CD14-positive monocyte (primary cell): Measurements from ENCODE around the gene GPR25. TPM values are rescaled to one million over a fixed set of nuclear protein-coding genes. Genes with fewer than 3 reads are reported as not detected.

Experiments used
- DNase-seq, 3 donors: peaks; one replicate each; pipeline ENCODE4 v3.0.0-alpha.2; 2011 to 2022
- H2AFZ ChIP-seq: 2 replicates; pipeline ENCODE4 v1.6.0; 2012; ENCODE audit warnings: mild to moderate bottlenecking, low read depth, low read length, inconsistent platforms; ENCODE audit not compliant: insufficient read depth, poor library complexity, severe bottlenecking
- H3K27ac ChIP-seq, 2 donors: 1 replicate in 1 of 2; 2 replicates in 1 of 2; pipeline ENCODE4 v1.5.1; 2012 to 2013; ENCODE audit warnings: low read length in 2 of 2, control low read depth in 1 of 2, inconsistent platforms in 1 of 2, low read depth in 1 of 2, mild to moderate bottlenecking in 1 of 2
- H3K27me3 ChIP-seq, 2 donors: one replicate each; pipeline versions ENCODE4 v1.6.0 to v1.6.1; 2011 to 2013; ENCODE audit warnings: low read length in 2 of 2; ENCODE audit not compliant: control insufficient read depth in 2 of 2, insufficient read depth in 2 of 2
- H3K36me3 ChIP-seq, 2 donors: replicated peaks in 1 of 2; 1 replicate in 1 of 2; 2 replicates in 1 of 2; pipeline versions ENCODE4 v1.5.1 to v1.6.1; 2012 to 2013; ENCODE audit warnings: low read length in 2 of 2, control low read depth in 1 of 2, inconsistent platforms in 1 of 2, mild to moderate bottlenecking in 1 of 2; ENCODE audit not compliant: insufficient read depth in 2 of 2, control insufficient read depth in 1 of 2
- H3K4me1 ChIP-seq, 2 donors: 1 replicate in 1 of 2; 2 replicates in 1 of 2; pipeline versions ENCODE4 v1.5.1 to v1.6.1; 2012 to 2013; ENCODE audit warnings: low read length in 2 of 2, control low read depth in 1 of 2, inconsistent platforms in 1 of 2, mild to moderate bottlenecking in 1 of 2, moderate library complexity in 1 of 2; ENCODE audit not compliant: insufficient read depth in 2 of 2, control insufficient read depth in 1 of 2
- H3K4me2 ChIP-seq: replicated peaks from 2 replicates; pipeline ENCODE3; 2012; ENCODE audit warnings: low read length, moderate library complexity, mild to moderate bottlenecking; ENCODE audit not compliant: poor library complexity, severe bottlenecking; ENCODE audit errors: extremely low read depth
- H3K4me3 ChIP-seq, 3 experiments: fragments of 200-600 bp in 1 of 3; sonication (generic) in 1 of 3; replicated peaks in 1 of 3; 1 replicate in 2 of 3; 2 replicates in 1 of 3; pipeline ENCODE4 v1.5.1; 2011 to 2013; ENCODE audit warnings: low read length in 3 of 3, mild to moderate bottlenecking in 3 of 3, control low read depth in 2 of 3, low read depth in 2 of 3, inconsistent platforms in 1 of 3, moderate library complexity in 1 of 3
- H3K79me2 ChIP-seq: 2 replicates; pipeline ENCODE4 v1.6.0; 2012; ENCODE audit warnings: mild to moderate bottlenecking, control low read depth, inconsistent platforms, low read length, moderate library complexity; ENCODE audit not compliant: insufficient read depth
- H3K9ac ChIP-seq: 2 replicates; pipeline ENCODE4 v1.6.0; 2017; ENCODE audit warnings: low read length, mild to moderate bottlenecking; ENCODE audit not compliant: insufficient read depth, poor library complexity, severe bottlenecking
- H3K9me3 ChIP-seq, 2 donors: replicated peaks in 1 of 2; 1 replicate in 1 of 2; 2 replicates in 1 of 2; pipeline versions ENCODE4 v1.5.1 to v1.6.1; 2012 to 2013; ENCODE audit warnings: low read length in 2 of 2, control low read depth in 1 of 2; ENCODE audit not compliant: control insufficient read depth in 1 of 2, insufficient read depth in 1 of 2
- H4K20me1 ChIP-seq: 2 replicates; pipeline ENCODE4 v1.6.0; 2012; ENCODE audit warnings: mild to moderate bottlenecking, low read length, control low read depth, moderate library complexity; ENCODE audit not compliant: insufficient read depth
- H3K27ac Mint-ChIP-seq, 7 donors: one replicate each; pipeline ENCODE4 v1.8.0; 2020; ENCODE audit warnings: mild to moderate bottlenecking in 7 of 7, mixed read lengths in 7 of 7, moderate library complexity in 6 of 7, inconsistent platforms in 2 of 7
- H3K27me3 Mint-ChIP-seq, 3 donors: one replicate each; pipeline ENCODE4 v1.8.0; 2021 to 2022; ENCODE audit warnings: low read depth in 3 of 3, mild to moderate bottlenecking in 3 of 3, mixed read lengths in 3 of 3, moderate library complexity in 3 of 3, inconsistent platforms in 1 of 3
- H3K36me3 Mint-ChIP-seq, 2 donors: one replicate each; pipeline ENCODE4 v1.8.0; 2020; ENCODE audit warnings: mixed read lengths in 2 of 2, inconsistent platforms in 1 of 2, mild to moderate bottlenecking in 1 of 2
- H3K4me1 Mint-ChIP-seq: one replicate; pipeline ENCODE4 v1.8.0; 2020; ENCODE audit warnings: mild to moderate bottlenecking, mixed read lengths
- H3K4me3 Mint-ChIP-seq, 2 donors: one replicate each; pipeline ENCODE4 v1.8.0; 2020; ENCODE audit warnings: mild to moderate bottlenecking in 2 of 2, mixed read lengths in 2 of 2, moderate library complexity in 1 of 2
- H3K9me3 Mint-ChIP-seq, 7 donors: one replicate each; pipeline ENCODE4 v1.8.0; 2020 to 2022; ENCODE audit warnings: mixed read lengths in 7 of 7, mild to moderate bottlenecking in 6 of 7, moderate library complexity in 6 of 7, inconsistent platforms in 2 of 7
- WGBS: methylation state at CpG from one replicate; pipeline ENCODE4 v1.1.5; 2013; ENCODE audit warnings: missing lambda C conversion rate; ENCODE audit not compliant: insufficient coverage; 5-methylcytosine and 5-hydroxymethylcytosine counted together
- intact Hi-C, 2 donors: fragments of 100-400 bp; cut with micrococcal nuclease; formaldehyde crosslinking; loops; one replicate each; pipeline versions ENCODE4 v1.15.0 to v1.15.1; 2023
- polyA plus RNA-seq, 3 donors: library from polyadenylated mRNA; depleted of rRNA in 1 of 3; unstranded in 2 of 3; stranded (reverse) in 1 of 3; fragments of 300-500 nt in 2 of 3; fragments of >200 nt in 1 of 3; fragmentation: Illumina TruSeq in 2 of 3; gene quantifications; 1 replicate in 2 of 3; 2 replicates in 1 of 3; pipeline ENCODE4 v1.2.3, GENCODE V29; 2012 to 2021
- TF ChIP-seq, protein P1 (sequence below): fragments of 200-600 bp; IDR thresholded peaks from one replicate; pipeline ENCODE4 v1.8.0; 2022; ENCODE audit warnings: antibody characterized with exemption, mild to moderate bottlenecking

GPR25 gene
- polyA plus RNA-seq, 3 donors, result 0.13 TPM; not detected in 2

DNA sequence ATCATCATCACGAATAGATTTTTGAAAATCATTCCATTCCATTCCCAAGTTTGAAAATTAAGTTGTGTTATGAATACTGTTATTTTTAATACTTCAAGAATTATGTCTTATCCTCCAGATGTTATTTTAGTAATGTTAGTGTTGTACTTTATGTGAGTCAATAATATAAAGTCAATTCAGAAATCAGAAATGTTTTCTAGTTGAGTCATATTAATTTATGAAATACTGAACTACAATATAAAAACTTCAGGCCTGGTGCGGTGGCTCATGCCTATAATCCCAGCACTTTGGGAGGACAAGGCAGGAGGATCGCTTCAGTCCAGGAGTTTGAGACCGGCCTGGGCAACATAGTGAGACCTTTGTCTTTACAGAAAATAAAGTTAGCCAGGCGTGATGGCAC lies 38.4 kb upstream of the GPR25 start:
- H3K27ac Mint-ChIP-seq, result peak overlapping the region in 2 of 7 donors; percentile 22 to 79
- no peaks in the 10 kb centered on the region for H3K27me3 Mint-ChIP-seq
- no peak overlapping the region for H3K4me3 Mint-ChIP-seq
- TF ChIP-seq, protein P1, sequence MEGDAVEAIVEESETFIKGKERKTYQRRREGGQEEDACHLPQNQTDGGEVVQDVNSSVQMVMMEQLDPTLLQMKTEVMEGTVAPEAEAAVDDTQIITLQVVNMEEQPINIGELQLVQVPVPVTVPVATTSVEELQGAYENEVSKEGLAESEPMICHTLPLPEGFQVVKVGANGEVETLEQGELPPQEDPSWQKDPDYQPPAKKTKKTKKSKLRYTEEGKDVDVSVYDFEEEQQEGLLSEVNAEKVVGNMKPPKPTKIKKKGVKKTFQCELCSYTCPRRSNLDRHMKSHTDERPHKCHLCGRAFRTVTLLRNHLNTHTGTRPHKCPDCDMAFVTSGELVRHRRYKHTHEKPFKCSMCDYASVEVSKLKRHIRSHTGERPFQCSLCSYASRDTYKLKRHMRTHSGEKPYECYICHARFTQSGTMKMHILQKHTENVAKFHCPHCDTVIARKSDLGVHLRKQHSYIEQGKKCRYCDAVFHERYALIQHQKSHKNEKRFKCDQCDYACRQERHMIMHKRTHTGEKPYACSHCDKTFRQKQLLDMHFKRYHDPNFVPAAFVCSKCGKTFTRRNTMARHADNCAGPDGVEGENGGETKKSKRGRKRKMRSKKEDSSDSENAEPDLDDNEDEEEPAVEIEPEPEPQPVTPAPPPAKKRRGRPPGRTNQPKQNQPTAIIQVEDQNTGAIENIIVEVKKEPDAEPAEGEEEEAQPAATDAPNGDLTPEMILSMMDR, result no peak
- Histone ChIP-seq H3K4me2 (no peak overlapping the region), H3K36me3 (no peaks in the 10 kb centered on the region), H3K4me3 (no peak overlapping the region), H3K9ac (no peak overlapping the region), H3K9me3 (no peaks in the 10 kb centered on the region), H3K79me2 (no peaks in the 10 kb centered on the region), H2AFZ (no peak overlapping the region), H3K27me3 (no peaks in the 10 kb centered on the region), H4K20me1 (no peaks in the 10 kb centered on the region), H3K27ac (no peak overlapping the region), H3K4me1 (no peaks in the 10 kb centered on the region)
- no peaks in the 10 kb centered on the region for H3K4me1 Mint-ChIP-seq
- no peaks in the 10 kb centered on the region for H3K36me3 Mint-ChIP-seq
- intact Hi-C loops, result no loop called here
- 100% methylated on average over 3 of the region's 5 CpGs for WGBS
- no peaks in the 10 kb centered on the region for H3K9me3 Mint-ChIP-seq
- DNase-seq, result no peak

GRCh38 chr1:200836213-200836612 lies 36.6 kb upstream of the GPR25 start:
- H3K27ac Mint-ChIP-seq, result no peak overlapping the region
- Histone ChIP-seq H3K79me2 (no peaks in the 10 kb centered on the region), H3K4me3 (no peak overlapping the region), H3K36me3 (no peaks in the 10 kb centered on the region), H3K27ac (no peak overlapping the region), H3K4me2 (no peak overlapping the region), H3K27me3 (no peaks in the 10 kb centered on the region), H2AFZ (no peak overlapping the region), H3K4me1 (no peaks in the 10 kb centered on the region), H4K20me1 (no peaks in the 10 kb centered on the region), H3K9ac (no peak overlapping the region), H3K9me3 (no peaks in the 10 kb centered on the region)
- H3K36me3 Mint-ChIP-seq, result no peaks in the 10 kb centered on the region
- intact Hi-C loops, result no loop called here
- no peaks in the 10 kb centered on the region for H3K4me1 Mint-ChIP-seq
- H3K4me3 Mint-ChIP-seq, result no peak overlapping the region
- WGBS, result no CpG with 5 or more reads among the region's 3 CpGs
- H3K9me3 Mint-ChIP-seq, result peaks cover 0 to 3% (median 0%) of the 10 kb centered on the region in 7 donors
- DNase-seq, result no peak
- TF ChIP-seq, protein P1, result no peak
- peaks cover 0 to 3% (median 0%) of the 10 kb centered on the region in 3 donors for H3K27me3 Mint-ChIP-seq
